Measurements from ENCODE around the gene HSPB6. TPM values are rescaled to one million over a fixed set of nuclear protein-coding genes. Genes with fewer than 3 reads are reported as not detected.

Gene HSPB6
- total and polyA plus RNA-seq, 4 donors: 2.7 to 17.7 (median 5.6) TPM

GRCh38 chr19:35760711-35761349 is 4.0 kb upstream of the HSPB6 start:
- Histone ChIP-seq H3K4me1 (ENCODE audit: control insufficient read depth in 4 of 4, insufficient read depth in 4 of 4, low read length in 3 of 4) (peaks cover 14 to 18% (median 17%) of the 10 kb centered on the region in 4 donors), H3K36me3 (ENCODE audit: control insufficient read depth in 4 of 4, insufficient read depth in 3 of 4, low read depth in 1 of 4, low read length in 3 of 4) (peaks cover 4 to 8% (median 5%) of the 10 kb centered on the region in 4 donors), H3K4me3 (ENCODE audit: low read depth in 1 of 3, low read length in 3 of 3) (no peak overlapping the region), H3K27me3 (ENCODE audit: control insufficient read depth in 4 of 4, insufficient read depth in 4 of 4, low read length in 3 of 4) (no peaks in the 10 kb centered on the region), H3K9ac (ENCODE audit: low read depth in 1 of 2, low read length in 2 of 2) (no peak overlapping the region), H3K27ac (ENCODE audit: low read depth in 1 of 2, low read length in 2 of 2) (no peak overlapping the region), H3K9me3 (ENCODE audit: control insufficient read depth in 4 of 4, low read length in 3 of 4) (no peaks in the 10 kb centered on the region)
- WGBS: 53% methylated on average over 4 of the region's 4 CpGs
- peak in 1 of 2 donors; percentile 9 for TF ChIP-seq GABPA (IDR thresholded peaks at IDR 0.05 in 1 of 2, conservative IDR thresholded peaks at IDR 0.05 in 1 of 2)
- peak; percentile 57 for TF ChIP-seq SP1 (IDR thresholded peaks at IDR 0.05)
- TF ChIP-seq FOXA2 (IDR thresholded peaks at IDR 0.05): peak; percentile 17
- TF ChIP-seq MAX (IDR thresholded peaks at IDR 0.05): no peak
- no peak for TF ChIP-seq ATF3 (IDR thresholded peaks at IDR 0.05)
- TF ChIP-seq REST (IDR thresholded peaks at IDR 0.05): no peak
- TF ChIP-seq CTCF (IDR thresholded peaks at IDR 0.05; ENCODE audit: low read depth, low read length, missing input control): no peak
- TF ChIP-seq ZBTB33 (IDR thresholded peaks at IDR 0.05): peak; percentile 55
- TF ChIP-seq YY1 (IDR thresholded peaks at IDR 0.05): peak; percentile 76
- no peak for TF ChIP-seq NR2F2 (IDR thresholded peaks at IDR 0.05)
- TF ChIP-seq RXRA (IDR thresholded peaks at IDR 0.05): peak; percentile 97
- TF ChIP-seq RAD21 (IDR thresholded peaks at IDR 0.05): peak; percentile 22 to 25
- peak in 1 of 2 donors; percentile 57 for TF ChIP-seq JUND (IDR thresholded peaks at IDR 0.05)
- no peak for TF ChIP-seq TAF1 (conservative IDR thresholded peaks at IDR 0.05)
- no peak for TF ChIP-seq EGR1 (IDR thresholded peaks at IDR 0.05; ENCODE audit: low read depth in 2 of 2)
- no peak for TF ChIP-seq FOXA1 (IDR thresholded peaks at IDR 0.05)
- TF ChIP-seq HNF4G (IDR thresholded peaks at IDR 0.05): no peak
- peak; percentile 39 to 66 for TF ChIP-seq HNF4A (conservative IDR thresholded peaks at IDR 0.05)
- DNase-seq (ENCODE audit: low spot score): no peak
